ENCODE measurements around the gene GPR15.

GRCh38 chr3:98500019-98500418 lies 31.8 kb upstream of the GPR15 start:
- TF ChIP-seq CTCF (IDR thresholded peaks at IDR 0.05) (no peak), POLR2A (IDR thresholded peaks at IDR 0.05) (no peak), EP300 (IDR thresholded peaks at IDR 0.05) (no peak)
